GM12873 (cell line): Measurements from ENCODE around the gene LDB2.

Source experiments
- TF ChIP-seq, protein P1 (sequence below): IDR thresholded peaks from 2 replicates; pipeline ENCODE4 v1.5.1; 2012; ENCODE audit warnings: low read depth, mild to moderate bottlenecking, moderate library complexity, low read length, control low read depth; ENCODE audit not compliant: insufficient read depth; ENCODE audit errors: missing control alignments

Gene LDB2

GRCh38 chr4:16883806-16884205 lies 14.6 kb downstream of the LDB2 start:
- TF ChIP-seq, protein P1, sequence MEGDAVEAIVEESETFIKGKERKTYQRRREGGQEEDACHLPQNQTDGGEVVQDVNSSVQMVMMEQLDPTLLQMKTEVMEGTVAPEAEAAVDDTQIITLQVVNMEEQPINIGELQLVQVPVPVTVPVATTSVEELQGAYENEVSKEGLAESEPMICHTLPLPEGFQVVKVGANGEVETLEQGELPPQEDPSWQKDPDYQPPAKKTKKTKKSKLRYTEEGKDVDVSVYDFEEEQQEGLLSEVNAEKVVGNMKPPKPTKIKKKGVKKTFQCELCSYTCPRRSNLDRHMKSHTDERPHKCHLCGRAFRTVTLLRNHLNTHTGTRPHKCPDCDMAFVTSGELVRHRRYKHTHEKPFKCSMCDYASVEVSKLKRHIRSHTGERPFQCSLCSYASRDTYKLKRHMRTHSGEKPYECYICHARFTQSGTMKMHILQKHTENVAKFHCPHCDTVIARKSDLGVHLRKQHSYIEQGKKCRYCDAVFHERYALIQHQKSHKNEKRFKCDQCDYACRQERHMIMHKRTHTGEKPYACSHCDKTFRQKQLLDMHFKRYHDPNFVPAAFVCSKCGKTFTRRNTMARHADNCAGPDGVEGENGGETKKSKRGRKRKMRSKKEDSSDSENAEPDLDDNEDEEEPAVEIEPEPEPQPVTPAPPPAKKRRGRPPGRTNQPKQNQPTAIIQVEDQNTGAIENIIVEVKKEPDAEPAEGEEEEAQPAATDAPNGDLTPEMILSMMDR: no peak

GRCh38 chr4:16881151-16881884 lies 17.1 kb downstream of the LDB2 start:
- TF ChIP-seq, protein P1: no peak

GRCh38 chr4:16875487-16875886 lies 23.0 kb downstream of the LDB2 start:
- TF ChIP-seq, protein P1: no peak

GRCh38 chr4:16869594-16870245 lies 28.7 kb downstream of the LDB2 start:
- TF ChIP-seq, protein P1: no peak

DNA sequence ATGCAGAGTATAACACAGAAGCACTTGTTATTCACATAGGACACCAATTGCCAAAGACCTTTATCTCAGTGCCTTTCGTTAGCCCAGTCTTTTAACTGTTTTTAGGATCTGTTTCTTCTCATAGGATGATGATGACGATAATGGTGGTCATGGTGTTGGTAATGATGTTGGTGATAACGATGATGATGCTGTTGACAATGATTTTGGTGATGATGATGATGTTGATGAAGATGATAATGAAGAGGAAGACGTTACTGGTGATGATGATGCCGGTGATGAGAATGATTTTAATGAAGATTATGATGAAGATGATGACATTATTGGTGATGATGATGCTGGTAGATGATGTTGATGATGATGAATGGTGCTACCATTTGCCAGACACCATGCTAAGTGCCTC lies 29.8 kb downstream of the LDB2 start:
- TF ChIP-seq, protein P1: no peak

- TF ChIP-seq, protein P1: no peak
Measured at GRCh38 chr4:16867827-16868226, 30.6 kb downstream of the LDB2 start.

- TF ChIP-seq, protein P1: no peak
Measured at GRCh38 chr4:16866974-16867373, 31.5 kb downstream of the LDB2 start.
